Measurements from ENCODE around the gene JAGN1.
A peak's percentile ranks its signal among the peaks of the same experiment; 100 is the strongest.

The JAGN1 gene

DNA sequence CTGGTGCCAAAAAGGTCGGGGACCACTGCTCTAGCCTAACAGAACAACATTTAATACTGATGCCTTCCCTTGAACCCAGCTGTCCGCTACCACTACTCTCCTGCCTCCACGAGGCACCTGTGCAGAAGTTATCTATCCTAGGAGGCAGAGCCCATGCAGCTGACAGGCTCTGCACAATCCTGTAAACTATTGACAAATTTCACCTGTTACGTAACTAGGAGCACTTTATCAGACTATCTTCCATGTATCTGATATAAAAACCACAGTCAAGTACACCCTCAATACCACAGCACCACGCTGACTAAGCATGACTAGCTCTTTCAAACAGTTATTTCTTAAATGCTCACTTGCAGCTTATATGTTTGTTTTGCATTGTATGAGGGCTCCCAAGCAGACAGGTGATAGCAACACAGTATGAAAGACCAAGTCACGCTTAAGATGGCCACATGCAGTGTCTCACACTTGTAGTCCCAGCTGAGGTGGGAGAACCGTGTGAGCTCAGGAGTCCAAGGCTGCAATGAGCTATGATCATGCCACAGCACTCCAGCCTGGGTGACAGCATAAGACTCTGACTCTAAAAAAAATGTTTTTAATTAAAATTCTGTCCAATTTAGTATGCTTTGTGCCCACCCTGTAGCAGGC is 22.0 kb downstream of the JAGN1 start:
- CTCF ChIA-PET, result interaction anchor here (2.2 kb wide), 1 partner anchor 19 kb away, joined by 15 read pairs; no protein-coding TSS in a partner anchor
- H3K4me3 Mint-ChIP-seq, result no peak overlapping the region
- no peak for DNase-seq
- no peak overlapping the region for H3K27ac Mint-ChIP-seq
- peaks cover 45% of the 10 kb centered on the region for H3K27me3 Mint-ChIP-seq
- no peaks in the 10 kb centered on the region for H3K9me3 Mint-ChIP-seq
- H3K36me3 Mint-ChIP-seq, result no peaks in the 10 kb centered on the region
- H3K4me1 Mint-ChIP-seq, result peaks cover 16% of the 10 kb centered on the region

DNA sequence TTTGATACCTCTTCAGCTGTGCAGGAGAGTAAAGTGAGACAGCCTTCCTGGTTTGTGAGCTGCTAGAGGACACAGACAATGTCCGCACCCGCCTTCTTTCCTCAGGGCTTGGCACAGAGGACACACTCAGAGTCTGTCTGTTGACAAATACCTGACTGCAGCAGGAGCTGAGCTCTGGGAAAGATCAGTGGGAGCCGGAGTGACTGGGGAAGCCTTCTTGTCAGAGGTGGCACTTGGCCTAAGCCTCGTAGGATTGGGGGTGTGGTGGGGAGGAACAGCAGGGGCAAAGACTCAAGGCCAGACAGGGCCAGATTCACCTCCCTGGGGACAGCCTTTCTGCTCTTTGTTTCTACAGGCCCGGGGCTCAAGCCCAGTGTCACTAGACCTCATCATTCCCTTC is 23.2 kb downstream of the JAGN1 start:
- no peak for DNase-seq
- H3K4me1 Mint-ChIP-seq, result peaks cover 16% of the 10 kb centered on the region
- H3K4me3 Mint-ChIP-seq, result no peak overlapping the region
- CTCF ChIA-PET, result interaction anchor here (0.7 to 2.2 kb wide), 3 partner anchors 10 to 69 kb away, joined by 3 to 15 read pairs (median 4); partner anchors contain the start of gene RPUSD3
- H3K27me3 Mint-ChIP-seq, result peaks cover 50% of the 10 kb centered on the region
- no peaks in the 10 kb centered on the region for H3K36me3 Mint-ChIP-seq
- no peaks in the 10 kb centered on the region for H3K9me3 Mint-ChIP-seq
- no peak overlapping the region for H3K27ac Mint-ChIP-seq

DNA sequence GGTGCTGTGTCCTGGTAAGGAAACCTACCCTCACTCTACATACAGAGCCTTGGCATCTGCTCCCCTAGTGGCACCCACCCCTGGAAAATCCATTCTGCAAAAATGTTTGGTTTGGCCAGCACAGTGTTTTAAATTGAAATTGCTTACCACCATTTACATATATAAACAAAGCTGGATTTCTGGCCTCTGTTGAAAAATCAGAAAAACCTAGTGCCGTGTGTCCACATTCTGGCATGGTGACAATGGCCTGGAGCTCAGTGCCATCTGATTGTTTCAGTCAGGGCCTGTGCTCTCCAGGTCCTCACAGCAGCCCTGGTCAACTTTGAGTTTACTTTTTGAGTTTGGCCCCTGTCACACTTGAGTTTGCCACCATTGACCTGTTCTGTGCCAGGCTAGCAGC is 23.6 kb downstream of the JAGN1 start:
- Mint-ChIP-seq H3K4me1 (peaks cover 16% of the 10 kb centered on the region), H3K4me3 (no peak overlapping the region), H3K9me3 (no peaks in the 10 kb centered on the region), H3K27me3 (peaks cover 50% of the 10 kb centered on the region), H3K36me3 (no peaks in the 10 kb centered on the region), H3K27ac (no peak overlapping the region)
- no peak for DNase-seq
- CTCF ChIA-PET, result interaction anchor here (0.7 to 2.2 kb wide), 3 partner anchors 11 to 70 kb away, joined by 3 to 15 read pairs (median 4); partner anchors contain the start of gene RPUSD3

DNA sequence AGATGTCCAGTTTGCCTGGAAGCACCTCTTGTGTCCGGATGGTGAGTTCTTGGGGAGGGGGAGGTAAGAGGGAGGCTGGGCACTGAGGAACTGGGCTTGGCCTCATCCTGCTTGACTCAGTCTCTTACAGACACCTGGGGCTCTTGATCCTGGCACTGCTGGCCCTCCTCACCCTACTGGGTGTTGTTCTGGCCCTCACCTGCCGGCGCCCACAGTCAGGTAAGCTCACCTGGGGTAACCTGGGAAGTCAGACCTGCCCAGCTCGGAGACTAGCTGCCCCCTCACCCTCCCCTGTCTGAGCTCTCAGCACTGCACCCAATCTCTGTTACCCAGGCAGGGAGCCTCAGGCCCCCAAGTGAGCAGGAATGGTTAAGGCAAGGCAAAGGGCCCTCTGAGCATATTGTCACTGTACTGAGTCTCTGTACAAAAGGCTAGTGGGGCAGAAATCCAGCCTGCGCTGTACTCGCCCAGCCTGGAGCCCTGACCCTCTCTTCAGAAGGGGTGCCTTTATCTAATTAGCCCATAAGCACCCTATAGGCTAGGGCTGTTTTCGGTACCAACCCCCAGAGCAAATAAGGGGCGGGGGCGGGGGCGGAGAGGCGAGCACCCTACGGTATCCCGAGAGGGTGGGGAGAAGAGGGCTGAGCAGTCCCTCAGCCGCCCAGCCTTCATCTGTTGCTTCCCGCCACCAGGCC is 24.3 kb downstream of the JAGN1 start:
- Mint-ChIP-seq H3K36me3 (no peaks in the 10 kb centered on the region), H3K27ac (no peak overlapping the region), H3K27me3 (peaks cover 51% of the 10 kb centered on the region), H3K4me1 (peaks cover 16% of the 10 kb centered on the region), H3K9me3 (no peaks in the 10 kb centered on the region), H3K4me3 (peak overlapping the region; percentile 68)
- CTCF ChIA-PET, result interaction anchor here (0.7 to 2.6 kb wide), 4 partner anchors 11 to 70 kb away, joined by 3 to 18 read pairs (median 10); partner anchors contain the start of gene RPUSD3
- DNase-seq, result no peak

DNA sequence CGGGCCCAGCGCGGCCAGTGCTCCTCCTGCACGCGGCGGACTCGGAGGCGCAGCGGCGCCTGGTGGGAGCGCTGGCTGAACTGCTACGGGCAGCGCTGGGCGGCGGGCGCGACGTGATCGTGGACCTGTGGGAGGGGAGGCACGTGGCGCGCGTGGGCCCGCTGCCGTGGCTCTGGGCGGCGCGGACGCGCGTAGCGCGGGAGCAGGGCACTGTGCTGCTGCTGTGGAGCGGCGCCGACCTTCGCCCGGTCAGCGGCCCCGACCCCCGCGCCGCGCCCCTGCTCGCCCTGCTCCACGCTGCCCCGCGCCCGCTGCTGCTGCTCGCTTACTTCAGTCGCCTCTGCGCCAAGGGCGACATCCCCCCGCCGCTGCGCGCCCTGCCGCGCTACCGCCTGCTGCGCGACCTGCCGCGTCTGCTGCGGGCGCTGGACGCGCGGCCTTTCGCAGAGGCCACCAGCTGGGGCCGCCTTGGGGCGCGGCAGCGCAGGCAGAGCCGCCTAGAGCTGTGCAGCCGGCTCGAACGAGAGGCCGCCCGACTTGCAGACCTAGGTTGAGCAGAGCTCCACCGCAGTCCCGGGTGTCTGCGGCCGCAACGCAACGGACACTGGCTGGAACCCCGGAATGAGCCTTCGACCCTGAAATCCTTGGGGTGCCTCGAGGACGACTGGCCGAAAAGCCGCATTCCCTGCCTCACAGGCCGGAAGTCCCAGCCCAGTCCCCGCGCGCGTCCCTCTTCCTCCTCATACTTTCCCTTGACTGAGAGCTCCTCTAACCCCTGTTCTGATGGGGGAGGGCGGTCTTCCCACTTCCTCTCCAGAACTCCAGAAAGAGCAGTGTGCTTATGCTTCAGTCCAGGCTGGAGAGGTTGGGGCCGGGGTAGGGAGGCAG is 25.1 kb downstream of the JAGN1 start:
- Mint-ChIP-seq H3K27ac (no peak overlapping the region), H3K27me3 (peaks cover 59% of the 10 kb centered on the region), H3K4me1 (peaks cover 16% of the 10 kb centered on the region), H3K9me3 (no peaks in the 10 kb centered on the region), H3K4me3 (peak overlapping the region; percentile 68), H3K36me3 (no peaks in the 10 kb centered on the region)
- DNase-seq, result peak; percentile 56
- CTCF ChIA-PET, result interaction anchor here (0.7 to 2.6 kb wide), 4 partner anchors 16 to 140 kb away, joined by 3 to 18 read pairs (median 3); no protein-coding TSS in a partner anchor

DNA sequence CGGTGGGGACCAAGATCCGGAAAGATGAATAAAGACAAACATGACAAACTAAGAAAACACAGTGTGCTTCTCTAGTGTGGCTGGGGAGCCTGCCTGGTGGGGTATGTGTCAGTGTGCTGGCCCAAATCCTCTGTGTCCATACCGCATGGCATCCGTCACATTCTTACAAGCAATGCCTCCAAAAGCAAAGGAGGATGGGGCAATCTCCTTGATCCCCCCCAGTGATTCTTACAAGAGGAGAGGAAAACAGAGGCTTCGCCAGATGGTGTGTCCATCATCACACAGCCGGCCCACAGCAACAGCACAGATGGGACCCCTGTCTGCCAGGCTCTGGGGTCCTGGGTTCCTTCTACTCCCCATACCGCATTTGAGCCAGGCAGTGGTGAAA is 25.9 kb downstream of the JAGN1 start:
- Mint-ChIP-seq H3K27me3 (peaks cover 62% of the 10 kb centered on the region), H3K27ac (no peak overlapping the region), H3K36me3 (no peaks in the 10 kb centered on the region), H3K4me3 (peak overlapping the region; percentile 60), H3K4me1 (peaks cover 16% of the 10 kb centered on the region), H3K9me3 (no peaks in the 10 kb centered on the region)
- DNase-seq, result no peak
- CTCF ChIA-PET, result interaction anchor here (0.7 to 2.6 kb wide), 3 partner anchors 16 to 141 kb away, joined by 3 to 18 read pairs (median 3); no protein-coding TSS in a partner anchor

DNA sequence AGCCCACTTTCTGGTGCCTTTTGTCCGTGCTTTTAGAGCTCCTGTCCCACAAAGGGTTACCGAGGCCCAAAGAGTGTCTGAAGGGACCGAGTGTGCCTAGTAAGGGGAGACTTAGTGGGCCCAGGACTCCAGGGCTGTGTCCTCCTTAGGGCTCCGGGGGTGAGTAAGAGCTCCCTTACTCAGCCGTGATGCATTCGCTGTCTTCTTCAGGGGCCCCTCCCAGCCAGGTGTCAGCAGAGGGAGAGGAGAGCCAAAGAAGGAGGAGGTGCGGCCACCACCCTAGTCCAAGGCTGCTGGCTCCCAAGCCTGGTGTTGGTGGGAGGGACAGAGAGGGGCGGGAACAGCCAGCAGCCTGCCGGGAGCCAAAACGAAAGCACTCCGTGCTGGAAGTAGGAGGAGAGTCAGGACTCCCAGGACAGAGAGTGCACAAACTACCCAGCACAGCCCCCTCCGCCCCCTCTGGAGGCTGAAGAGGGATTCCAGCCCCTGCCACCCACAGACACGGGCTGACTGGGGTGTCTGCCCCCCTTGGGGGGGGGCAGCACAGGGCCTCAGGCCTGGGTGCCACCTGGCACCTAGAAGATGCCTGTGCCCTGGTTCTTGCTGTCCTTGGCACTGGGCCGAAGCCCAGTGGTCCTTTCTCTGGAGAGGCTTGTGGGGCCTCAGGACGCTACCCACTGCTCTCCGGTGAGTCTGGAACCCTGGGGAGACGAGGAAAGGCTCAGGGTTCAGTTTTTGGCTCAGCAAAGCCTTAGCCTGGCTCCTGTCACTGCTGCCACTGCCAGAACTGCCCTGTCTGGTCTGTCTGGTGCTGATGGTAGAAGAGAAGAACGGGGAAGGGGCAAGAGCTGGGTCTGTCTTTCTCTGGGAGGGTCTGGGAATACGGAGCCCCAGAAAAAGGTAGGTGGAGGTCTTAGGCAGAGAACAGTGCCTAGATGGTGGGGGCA is 26.6 kb downstream of the JAGN1 start, which contains the start of gene IL17RC:
Gene IL17RC (plus strand): TSS at position 365 of the 947 bp plus-strand sequence. CDS start 218 bp downstream, at position 583.
- no peak within 1 kb of the TSS for H3K27ac Mint-ChIP-seq
- H3K4me3 Mint-ChIP-seq, result peak within 1 kb of the TSS; percentile 68
- CTCF ChIA-PET, result interaction anchor here (1.3 to 2.6 kb wide), 2 partner anchors 14 to 15 kb away, joined by 4 to 18 read pairs; partner anchors contain the start of gene IL17RE
- peak; percentile 55 for DNase-seq
- H3K4me1 Mint-ChIP-seq, result peaks cover 16% of the 10 kb centered on the region
- no peaks in the 10 kb centered on the region for H3K36me3 Mint-ChIP-seq
- H3K9me3 Mint-ChIP-seq, result no peaks in the 10 kb centered on the region
- peaks cover 57% of the 10 kb centered on the region for H3K27me3 Mint-ChIP-seq

DNA sequence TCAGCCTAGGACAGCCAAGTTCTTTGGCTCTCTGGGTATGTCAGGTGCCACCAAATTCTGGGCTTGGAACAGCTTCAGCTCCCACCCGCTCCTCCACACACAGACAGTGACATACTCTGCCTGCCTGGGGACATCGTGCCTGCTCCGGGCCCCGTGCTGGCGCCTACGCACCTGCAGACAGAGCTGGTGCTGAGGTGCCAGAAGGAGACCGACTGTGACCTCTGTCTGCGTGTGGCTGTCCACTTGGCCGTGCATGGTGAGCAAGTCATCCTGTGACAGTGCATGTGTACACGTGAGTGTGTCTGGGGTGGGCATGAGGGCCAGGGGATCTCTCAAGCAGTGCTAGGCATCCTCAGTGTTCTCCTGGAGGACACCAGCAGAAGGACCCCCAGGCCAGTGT is 27.4 kb downstream of the JAGN1 start:
- Mint-ChIP-seq H3K4me3 (no peak overlapping the region), H3K36me3 (no peaks in the 10 kb centered on the region), H3K4me1 (peaks cover 16% of the 10 kb centered on the region), H3K27me3 (peaks cover 62% of the 10 kb centered on the region), H3K9me3 (no peaks in the 10 kb centered on the region), H3K27ac (no peak overlapping the region)
- DNase-seq, result no peak
- CTCF ChIA-PET, result interaction anchor here (1.3 to 2.6 kb wide), 2 partner anchors 14 to 15 kb away, joined by 4 to 18 read pairs; partner anchors contain the start of gene IL17RE

DNA sequence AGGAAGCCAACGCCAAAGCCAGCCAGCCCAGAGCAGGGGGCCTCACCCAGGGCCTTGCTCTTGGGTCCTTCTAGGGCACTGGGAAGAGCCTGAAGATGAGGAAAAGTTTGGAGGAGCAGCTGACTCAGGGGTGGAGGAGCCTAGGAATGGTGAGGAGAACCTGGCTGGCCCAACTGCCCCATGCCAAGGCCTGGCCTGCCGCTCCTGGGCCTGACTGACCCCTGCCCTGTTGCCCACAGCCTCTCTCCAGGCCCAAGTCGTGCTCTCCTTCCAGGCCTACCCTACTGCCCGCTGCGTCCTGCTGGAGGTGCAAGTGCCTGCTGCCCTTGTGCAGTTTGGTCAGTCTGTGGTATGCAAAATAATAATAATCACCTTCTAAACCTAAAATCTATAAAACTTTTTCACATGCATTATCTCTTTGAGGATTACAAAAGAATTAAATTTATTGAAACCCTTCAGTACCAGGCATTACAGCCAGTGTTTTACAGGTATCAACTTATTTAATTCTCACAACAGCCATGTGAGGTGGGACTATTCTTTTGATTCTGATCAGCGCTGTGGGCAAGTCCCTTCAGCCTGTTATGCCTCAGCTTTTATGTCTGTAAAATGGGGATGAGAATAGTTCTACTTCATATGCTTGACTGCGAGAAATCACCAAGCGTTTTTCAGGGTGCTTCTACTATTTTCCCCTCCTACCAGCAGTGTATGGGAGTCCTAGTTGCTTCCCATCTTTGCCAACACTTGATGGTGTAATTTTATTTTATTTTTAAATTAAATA is 28.0 kb downstream of the JAGN1 start:
- H3K9me3 Mint-ChIP-seq, result no peaks in the 10 kb centered on the region
- no peak overlapping the region for H3K27ac Mint-ChIP-seq
- DNase-seq, result no peak
- CTCF ChIA-PET, result no interaction called here
- H3K36me3 Mint-ChIP-seq, result no peaks in the 10 kb centered on the region
- peaks cover 67% of the 10 kb centered on the region for H3K27me3 Mint-ChIP-seq
- H3K4me1 Mint-ChIP-seq, result peaks cover 16% of the 10 kb centered on the region
- H3K4me3 Mint-ChIP-seq, result no peak overlapping the region

DNA sequence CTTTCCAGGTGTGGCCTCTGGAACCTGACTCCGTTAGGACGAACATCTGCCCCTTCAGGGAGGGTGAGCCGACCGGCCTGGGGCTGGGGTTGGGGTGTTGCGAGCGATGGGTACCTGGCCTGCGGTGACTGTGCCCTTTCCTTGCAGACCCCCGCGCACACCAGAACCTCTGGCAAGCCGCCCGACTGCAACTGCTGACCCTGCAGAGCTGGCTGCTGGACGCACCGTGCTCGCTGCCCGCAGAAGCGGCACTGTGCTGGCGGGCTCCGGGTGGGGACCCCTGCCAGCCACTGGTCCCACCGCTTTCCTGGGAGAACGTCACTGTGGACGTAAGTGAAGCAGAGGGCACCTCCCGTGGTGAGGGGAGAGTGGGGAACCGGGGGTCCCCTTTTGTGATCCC is 37.7 kb downstream of the JAGN1 start:
- Mint-ChIP-seq H3K27ac (no peak overlapping the region), H3K27me3 (peaks cover 26% of the 10 kb centered on the region), H3K4me1 (peaks cover 14% of the 10 kb centered on the region), H3K4me3 (no peak overlapping the region), H3K9me3 (no peaks in the 10 kb centered on the region), H3K36me3 (no peaks in the 10 kb centered on the region)
- CTCF ChIA-PET, result no interaction called here
- DNase-seq, result no peak

DNA sequence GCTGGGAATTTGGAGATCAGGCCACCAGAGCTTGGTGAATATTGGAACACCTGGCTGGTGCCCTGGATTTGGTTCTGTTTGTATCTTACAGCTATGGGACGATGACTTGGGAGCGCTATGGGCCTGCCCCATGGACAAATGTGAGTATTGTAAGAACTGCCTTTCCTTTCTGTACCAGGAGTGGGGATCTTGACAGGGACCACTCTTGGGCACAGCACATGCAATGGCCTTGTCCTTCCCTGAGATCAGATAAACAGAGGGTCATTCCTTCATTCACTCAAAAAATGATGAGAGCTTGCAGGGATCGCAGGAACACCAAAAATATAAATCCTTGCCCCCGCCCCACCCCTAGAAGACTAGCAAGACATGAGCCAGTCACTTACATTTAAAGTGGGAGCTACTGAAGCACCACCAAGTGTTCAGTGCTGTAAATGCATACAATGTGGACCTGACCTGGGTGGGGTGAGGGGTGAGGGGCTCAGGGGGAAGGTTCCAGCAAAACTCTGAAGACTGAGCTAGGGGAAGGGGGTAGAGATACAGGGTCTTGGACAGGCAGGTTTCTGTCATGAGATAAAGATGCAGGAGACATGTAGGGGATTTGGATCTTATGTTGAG is 40.5 kb downstream of the JAGN1 start:
- H3K4me1 Mint-ChIP-seq, result peaks cover 35% of the 10 kb centered on the region
- peak overlapping the region; percentile 38 for H3K4me3 Mint-ChIP-seq
- no peak for DNase-seq
- no peaks in the 10 kb centered on the region for H3K9me3 Mint-ChIP-seq
- H3K36me3 Mint-ChIP-seq, result peaks cover 9% of the 10 kb centered on the region
- peaks cover 8% of the 10 kb centered on the region for H3K27me3 Mint-ChIP-seq
- CTCF ChIA-PET, result interaction anchor here (0.6 to 5.2 kb wide), 21 partner anchors 10 to 578 kb away, joined by 3 to 62 read pairs (median 4); partner anchors contain the start of genes IL17RC and SEC13
- peak overlapping the region; percentile 53 for H3K27ac Mint-ChIP-seq

DNA sequence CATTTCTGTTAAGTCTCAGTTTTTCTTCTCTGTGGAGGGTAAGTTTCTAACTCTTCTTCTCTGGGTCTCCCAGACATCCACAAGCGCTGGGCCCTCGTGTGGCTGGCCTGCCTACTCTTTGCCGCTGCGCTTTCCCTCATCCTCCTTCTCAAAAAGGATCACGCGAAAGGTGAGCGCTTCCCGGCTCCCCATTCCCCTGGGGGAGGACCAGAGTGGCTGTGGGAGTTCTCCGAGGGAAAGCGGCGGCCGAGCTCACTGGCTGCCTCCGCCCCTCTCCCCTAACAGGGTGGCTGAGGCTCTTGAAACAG is 42.1 kb downstream of the JAGN1 start:
- H3K4me3 Mint-ChIP-seq, result peak overlapping the region; percentile 97
- CTCF ChIA-PET, result interaction anchor here (0.6 to 5.2 kb wide), 23 partner anchors 10 to 389 kb away, joined by 3 to 62 read pairs (median 6); partner anchors contain the start of genes ARPC4, IL17RC, IL17RE and RPUSD3
- DNase-seq, result no peak
- no peaks in the 10 kb centered on the region for H3K9me3 Mint-ChIP-seq
- H3K27me3 Mint-ChIP-seq, result peaks cover 8% of the 10 kb centered on the region
- H3K36me3 Mint-ChIP-seq, result peaks cover 17% of the 10 kb centered on the region
- peak overlapping the region; percentile 95 for H3K27ac Mint-ChIP-seq
- H3K4me1 Mint-ChIP-seq, result peaks cover 35% of the 10 kb centered on the region

Measured in activated naive CD4-positive, alpha-beta T cell treated with anti-CD3 and anti-CD28 coated beads, Interleukin-2, amount 10 ng/mL, durations not matched to agents 7 days and 5 days (primary cell).